DMS114 treated with DMSO at 0.1 percent for 48 hours (cell line): ENCODE data around the gene JMJD4.
A peak's percentile ranks its signal among the peaks of the same experiment; 100 is the strongest.

Experiments
- DNase-seq: peaks from one replicate; lab custom pipeline; 2025; ENCODE audit not compliant: unreplicated experiment; lab: John Stamatoyannopoulos, UW

Gene JMJD4, protein sequence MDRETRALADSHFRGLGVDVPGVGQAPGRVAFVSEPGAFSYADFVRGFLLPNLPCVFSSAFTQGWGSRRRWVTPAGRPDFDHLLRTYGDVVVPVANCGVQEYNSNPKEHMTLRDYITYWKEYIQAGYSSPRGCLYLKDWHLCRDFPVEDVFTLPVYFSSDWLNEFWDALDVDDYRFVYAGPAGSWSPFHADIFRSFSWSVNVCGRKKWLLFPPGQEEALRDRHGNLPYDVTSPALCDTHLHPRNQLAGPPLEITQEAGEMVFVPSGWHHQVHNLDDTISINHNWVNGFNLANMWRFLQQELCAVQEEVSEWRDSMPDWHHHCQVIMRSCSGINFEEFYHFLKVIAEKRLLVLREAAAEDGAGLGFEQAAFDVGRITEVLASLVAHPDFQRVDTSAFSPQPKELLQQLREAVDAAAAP

DNA sequence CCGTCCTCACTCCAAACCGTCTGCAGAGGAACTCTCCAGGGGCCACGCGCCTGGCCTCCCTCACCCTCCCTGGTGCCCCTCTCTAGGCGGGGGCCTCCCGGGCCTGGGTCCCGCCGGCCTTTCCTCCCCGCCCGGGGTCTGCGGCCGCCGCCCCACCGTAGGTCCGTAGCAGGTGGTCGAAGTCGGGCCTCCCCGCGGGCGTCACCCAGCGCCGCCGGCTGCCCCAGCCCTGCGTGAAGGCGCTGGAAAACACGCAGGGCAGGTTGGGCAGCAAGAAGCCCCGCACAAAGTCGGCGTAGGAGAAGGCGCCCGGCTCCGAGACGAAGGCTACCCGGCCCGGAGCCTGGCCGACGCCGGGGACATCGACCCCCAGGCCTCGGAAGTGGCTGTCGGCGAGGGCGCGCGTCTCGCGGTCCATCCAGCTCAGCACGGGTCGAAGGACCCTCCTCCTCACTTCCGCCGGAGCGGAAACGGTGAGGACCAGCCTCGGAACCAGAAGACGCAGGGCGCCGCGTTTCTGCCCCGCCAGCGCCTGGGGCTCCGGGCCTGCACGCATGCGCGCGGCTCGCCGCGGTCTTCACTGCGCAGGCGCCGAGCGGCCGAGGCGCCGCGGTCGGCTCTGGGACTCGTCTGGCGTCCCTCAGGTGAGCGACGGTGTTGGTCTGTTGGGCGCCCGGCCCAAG, at the start of gene JMJD4, which contains the start of gene SNAP47:
TSS of gene JMJD4 (minus strand) at position 447 of the 683 bp plus-strand sequence. CDS start at position 418, 29 bp downstream.
TSS of gene SNAP47 (plus strand) at position 580 of the 683 bp plus-strand sequence. CDS start 12,302 bp downstream, outside the sequence.
- DNase-seq = peak; percentile 73

DNA sequence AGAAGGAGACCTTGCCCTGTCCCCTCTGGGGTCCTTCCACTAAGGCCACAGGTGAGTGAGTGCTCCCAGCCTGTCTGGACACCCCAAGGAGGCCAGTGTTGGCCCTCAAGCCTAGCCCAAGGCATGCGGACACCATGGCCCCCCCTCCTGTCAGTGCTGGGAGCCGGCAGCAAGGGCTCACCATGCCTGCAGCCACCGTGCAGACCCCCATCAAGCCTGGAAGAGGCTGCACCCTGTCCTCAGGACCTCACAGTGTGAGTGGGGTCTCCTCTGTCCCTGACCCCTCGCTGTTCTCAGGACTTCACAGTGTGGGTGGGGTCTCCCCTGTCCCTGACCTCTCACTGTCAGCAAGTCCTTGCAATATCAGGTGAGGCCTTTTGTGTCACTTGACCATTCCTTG, 47.1 kb upstream of the JMJD4 start:
- no peak for DNase-seq

DNA sequence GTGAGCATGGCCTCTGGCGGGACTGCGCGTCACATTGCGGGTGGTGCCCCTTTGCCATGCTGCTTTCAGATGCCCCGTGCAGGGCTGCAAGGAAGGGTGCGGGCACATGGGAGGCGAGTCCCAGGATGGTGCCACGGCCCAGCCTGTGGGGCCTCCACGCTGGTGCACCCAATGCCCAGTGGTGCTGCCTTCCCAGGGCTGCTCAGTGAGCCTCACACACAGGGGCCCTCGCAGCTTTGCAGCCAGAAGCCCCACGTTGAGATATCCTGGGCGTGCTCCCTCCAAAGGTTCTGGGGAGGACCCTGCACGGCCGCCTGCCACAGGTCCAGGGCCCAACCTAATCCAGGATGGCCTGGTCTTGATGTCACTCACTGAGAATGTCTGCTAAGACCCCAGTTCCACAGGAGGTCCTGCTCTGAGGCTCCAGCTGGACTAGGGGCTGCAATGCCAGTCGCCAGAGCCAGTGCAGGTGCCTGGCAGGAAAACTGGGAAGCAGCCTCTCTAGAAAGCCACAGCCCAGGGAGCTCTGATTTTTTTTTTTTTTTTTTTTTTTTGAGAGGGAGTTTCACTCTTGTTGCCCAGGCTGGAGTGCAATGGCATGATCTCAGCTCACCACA, 46.3 kb upstream of the JMJD4 start:
- DNase-seq = no peak

DNA sequence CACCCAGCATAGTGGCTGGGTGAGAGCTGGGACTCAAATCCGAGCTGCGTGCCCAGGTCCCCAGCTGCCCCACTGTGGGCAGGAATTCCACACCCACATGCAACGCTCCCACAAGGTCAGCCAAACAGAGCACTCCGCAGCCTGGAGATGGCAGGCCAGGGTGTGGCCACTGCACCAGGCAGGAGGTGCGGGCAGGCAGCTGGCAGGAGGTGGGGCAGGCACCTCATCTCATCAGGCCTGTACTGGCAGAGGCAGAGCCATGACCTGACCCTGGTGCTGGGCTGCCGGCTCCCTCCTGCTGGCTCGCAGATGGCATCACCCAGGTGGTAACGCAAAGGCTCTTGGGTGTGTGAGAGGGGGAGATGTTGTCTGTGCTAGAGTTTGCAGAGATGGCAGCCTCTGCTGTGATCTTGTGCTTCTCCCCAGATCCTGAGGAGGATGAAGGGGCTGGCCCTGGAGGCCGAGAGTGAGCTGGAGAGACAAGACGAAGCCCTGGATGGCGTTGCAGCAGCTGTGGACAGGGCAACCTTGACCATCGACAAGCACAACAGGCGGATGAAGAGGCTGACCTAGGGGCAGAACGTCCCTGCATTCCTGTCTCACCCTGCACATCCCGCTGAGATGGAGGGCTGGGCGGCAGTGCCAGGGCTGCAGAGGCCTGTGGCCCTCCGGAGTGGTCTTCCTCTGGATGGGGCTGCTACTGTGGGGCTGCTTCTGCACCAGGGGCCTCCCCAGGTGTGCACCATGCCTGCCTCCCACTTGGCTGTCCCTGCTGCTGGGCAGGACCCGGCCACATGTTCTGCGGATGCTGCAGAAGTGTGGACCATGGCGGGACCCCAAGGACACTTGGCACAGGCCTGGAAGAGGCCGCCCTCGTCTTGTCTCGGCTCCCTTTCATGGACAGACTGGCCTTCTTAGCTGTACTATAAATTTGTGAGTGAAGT, 45.3 kb upstream of the JMJD4 start:
- no peak for DNase-seq

DNA sequence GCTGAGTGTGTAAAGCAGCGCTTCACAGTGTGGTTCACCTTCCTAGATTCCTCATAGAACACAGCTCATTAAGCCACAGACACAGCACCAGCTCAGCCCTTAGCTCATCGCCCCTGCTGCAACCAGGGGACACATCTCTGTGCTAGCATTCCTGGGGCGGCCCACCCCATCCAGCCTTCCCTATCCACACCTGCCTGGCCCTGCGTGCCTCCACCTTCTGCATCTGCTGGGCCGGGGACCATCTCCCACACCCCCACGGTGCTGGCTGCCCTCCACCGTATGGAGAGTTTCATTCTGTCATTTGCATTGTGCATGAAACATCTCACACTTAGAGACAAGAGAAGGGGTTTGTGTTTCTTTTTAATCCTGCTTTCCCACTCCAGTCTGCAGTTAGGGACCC, 44.6 kb upstream of the JMJD4 start:
- no peak for DNase-seq

DNA sequence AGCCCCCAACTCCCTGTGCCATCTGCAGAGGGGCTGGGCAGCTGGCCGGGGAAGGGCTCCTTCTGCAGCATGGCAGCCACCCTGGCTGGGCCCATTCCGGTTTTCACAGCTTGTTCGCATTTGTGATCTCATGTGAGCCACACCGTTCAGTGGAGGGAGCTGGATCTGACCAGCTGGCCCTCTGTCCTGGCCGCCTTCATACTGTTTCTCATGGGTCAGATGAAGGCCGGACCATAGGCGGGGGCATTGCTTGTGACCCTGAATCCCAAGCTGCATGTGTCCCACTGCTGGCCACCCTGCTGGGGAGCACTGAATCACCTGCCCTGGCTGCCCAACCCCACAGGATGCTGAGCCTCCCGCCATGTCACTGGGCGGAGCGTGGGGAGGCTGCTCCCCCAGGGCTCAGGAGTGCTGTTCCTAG, 43.9 kb upstream of the JMJD4 start:
- DNase-seq = no peak

DNA sequence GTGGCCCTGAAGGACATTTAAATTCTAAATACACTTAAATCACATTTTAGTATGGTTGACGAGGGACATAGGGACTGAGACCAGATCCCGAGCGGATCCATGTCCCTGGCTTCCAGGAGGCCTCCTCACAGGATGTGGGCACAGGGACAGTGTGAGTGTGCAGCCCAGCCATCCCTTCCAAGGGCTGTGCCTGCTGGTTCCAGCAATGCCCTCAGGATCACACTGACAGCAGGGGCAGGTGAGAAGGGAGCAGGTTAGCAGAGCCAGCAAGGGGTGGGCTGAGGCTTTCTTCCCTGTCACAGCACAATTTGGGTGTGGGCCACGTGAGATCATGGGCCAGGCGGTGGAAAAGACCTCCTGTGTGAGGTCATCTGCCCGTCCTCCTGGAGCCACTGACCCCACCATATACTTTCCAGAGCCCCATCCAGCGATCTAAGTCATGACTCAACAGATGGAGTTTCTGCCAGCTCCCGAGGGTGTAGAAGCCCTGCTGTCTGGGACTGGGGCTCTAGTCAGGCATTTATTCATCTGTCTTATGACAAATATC, 43.4 kb upstream of the JMJD4 start:
- DNase-seq = no peak

DNA sequence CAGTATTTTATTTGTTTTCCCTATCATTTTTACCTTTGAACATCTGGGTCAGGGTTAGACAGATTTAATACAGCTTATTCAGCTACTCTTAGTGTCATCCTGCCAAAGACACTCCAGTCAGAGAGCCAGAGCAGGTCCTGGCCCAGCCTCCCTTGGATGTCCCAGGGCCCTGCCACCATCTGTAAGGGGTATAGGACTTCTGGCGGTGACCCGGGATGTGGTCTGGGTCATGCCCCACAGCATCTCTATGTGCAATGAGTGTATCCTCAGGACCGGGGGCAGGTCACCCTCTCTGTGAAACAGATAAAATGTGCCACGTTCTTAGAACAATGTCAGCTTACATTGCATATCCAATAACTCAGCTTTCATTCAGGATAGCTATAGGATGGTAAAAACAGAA, 42.5 kb upstream of the JMJD4 start:
- DNase-seq = no peak

DNA sequence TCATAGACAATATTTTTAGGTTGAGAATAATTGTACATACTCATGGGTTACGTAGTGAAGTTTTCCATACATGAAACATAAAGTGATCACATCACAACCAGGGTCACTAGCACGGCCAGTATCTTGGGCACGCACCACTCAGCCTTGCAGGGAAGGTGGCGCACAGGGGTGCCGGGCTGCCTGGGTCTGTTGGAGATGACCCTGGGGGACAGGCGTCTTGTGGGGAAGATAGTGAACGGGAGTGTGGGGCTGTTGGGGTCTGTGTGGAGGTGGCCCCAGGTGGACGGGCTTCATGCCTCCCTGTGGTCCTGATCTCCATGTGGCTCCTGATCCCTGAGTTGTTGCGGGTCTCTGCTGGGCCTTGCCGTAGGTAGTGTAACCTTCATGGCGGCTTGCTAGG, 42.1 kb upstream of the JMJD4 start:
- no peak for DNase-seq

DNA sequence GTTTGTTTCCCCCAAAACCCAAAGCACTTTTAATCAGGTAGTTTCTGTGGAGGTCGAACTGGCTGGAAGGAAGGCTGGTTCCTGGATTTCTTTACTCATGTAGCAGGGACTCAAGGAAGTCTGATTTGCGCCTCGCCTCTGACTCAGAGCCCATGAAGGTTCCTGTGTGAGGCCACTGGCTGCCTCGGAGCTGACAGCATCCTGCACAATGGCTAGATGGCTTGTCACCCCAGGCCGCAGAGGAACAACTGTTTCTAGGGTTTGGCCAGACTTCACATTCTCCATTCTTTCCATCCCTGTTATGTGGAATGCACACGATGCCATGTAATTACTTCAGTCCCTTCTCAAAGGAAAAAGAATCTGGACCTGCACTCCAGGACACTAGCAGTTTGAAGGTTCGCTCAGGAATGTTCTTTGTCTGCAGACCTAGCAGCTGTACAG, 41.2 kb upstream of the JMJD4 start:
- no peak for DNase-seq

DNA sequence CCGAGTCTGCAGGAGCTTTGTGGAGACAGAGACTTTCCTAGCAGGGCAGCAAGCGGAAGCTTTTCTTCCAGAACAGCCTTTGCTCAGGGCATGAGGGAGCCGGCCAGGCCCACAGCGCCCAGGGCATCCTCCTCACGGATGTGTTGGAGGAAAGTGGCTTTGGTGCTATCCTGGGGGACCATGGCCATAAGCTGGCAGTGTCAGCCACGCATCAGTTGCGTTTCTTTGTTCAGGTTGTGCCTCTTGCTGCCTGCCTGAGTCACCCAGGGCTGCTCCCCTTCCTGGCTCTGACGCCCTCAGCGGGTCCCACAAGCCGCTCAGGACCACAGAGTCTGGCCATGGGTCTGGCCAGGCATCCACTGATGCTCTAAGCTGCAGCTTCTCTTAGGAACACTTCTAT, 40.7 kb upstream of the JMJD4 start:
- no peak for DNase-seq

DNA sequence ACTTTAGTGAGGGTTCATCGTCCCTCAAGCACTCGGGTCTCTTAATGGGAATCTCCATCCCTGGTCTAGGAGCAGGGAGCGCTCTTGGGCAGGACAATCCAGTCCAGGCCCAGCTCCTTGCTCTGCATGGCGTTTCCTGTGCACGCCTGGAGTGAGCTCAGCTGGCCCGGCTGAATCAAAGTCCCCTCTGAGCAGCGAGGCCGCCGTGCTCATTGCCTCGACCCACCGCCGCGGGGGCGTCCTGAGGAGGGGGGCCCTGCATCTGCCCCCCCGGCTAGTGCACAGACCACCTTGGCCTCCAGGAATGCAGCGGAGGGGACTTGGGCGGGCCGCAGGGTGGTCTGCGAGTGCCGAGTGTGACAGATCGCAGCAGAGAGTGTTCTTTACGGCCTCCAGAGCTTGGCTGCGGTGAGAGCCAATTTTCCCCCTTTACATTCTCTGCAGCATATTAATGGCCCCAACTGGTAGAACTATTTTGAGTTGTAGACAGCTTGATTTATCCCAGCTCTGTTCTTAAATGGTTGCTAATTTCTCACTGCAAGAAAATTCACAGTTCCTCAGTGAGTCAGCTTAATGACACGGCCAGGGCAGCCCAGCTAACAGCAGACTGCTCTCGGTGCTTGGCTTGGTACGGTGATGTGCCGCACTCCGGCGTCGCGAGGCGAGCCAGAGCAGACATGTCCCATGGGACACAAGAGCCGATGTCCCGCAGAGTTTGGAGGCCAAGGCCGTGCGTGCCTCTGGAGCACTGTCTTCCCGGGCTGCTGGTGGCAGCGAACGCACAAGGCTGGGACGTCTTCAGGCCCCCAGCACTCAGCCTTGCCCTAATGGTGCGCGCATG, 39.9 kb upstream of the JMJD4 start:
- no peak for DNase-seq

DNA sequence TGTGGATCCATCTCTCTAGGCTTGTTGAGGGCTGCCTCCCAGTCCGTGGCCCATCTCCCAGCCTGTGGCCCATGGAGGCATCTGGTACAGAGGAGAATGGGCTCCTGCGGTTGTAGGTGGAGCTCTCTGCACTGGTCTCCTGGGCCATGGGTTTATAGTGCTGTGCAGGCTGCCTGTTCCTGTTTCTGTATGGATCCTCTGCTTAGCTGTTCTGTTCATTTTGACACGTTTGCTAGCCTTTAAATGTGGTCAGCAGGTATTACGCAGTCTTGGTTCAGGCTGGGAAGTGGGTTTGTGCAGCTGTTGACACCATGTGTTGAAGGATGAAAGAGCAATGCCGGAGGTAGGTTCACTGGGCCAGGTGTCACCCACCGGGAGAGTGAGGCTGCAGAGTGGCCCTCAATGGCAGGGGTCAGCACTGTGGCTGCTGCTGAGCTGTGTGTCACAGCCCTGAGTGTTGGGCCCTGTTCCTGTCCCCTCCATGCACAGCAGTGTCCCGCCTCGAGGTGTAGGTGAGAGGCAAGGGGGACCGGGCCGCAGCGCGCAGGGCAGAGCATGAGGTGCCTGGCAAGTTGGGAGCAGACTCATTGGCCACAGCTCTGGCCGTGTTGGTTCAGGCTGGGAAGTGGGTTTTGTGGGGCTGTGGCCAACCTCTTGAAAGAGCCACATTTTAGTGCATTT, 39.1 kb upstream of the JMJD4 start:
- no peak for DNase-seq

DNA sequence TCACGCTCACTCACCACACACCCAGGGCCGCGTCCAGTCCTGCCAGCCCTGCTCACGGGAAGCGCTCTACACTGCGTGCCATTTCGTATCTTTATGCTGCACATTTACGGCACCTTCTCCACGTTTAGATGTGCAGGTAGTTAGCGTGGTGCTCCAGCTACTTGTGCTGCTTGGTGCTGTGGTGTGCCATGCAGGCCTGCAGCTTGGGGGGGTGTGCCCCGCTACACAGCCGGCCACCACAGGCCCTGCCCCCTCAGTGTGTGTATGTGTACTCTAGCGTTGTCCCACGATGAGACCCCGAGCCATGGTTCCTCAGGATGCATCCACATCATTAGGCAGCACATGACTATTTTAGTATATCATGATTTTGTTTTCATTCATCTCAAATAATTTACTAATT, 38.5 kb upstream of the JMJD4 start:
- no peak for DNase-seq

DNA sequence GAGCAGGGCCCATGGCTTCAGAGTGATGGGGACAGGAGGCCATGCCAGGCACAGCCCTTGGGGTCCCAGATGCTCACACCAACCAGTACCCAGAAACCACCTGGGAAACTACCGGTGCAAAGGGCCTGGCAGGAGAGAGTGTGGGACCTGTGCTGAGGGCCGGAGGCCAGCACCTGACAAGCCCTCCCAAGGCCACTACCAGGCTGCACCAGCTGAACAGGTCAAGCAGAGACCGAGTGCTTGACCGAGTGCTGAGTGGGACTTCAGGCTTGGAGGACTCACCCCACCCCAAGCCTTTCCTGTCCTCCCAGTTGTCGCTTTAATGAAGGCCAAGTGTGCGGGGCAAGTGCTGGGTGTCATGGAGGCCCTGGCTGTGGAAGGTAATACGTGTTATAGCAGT, 36.7 kb upstream of the JMJD4 start:
- DNase-seq = no peak

DNA sequence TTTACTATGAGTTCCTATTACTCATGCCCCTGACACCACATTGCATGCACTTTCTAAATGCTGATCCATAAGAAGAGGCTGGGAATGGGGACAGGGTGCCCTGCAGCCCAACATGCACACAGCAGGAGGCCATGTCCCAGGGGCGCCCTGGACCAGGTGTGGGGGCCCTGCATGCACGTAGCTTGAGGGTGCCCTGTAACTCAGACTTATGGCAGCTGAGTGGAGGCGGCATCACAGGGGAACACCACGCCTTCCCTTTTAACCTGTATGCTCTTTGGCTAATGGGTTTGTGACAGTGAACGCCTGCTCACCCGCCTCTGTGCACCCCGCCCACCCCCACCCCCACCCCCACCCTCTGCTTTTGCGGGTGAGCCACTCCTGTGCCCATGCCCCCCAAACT, 36.2 kb upstream of the JMJD4 start:
- no peak for DNase-seq

DNA sequence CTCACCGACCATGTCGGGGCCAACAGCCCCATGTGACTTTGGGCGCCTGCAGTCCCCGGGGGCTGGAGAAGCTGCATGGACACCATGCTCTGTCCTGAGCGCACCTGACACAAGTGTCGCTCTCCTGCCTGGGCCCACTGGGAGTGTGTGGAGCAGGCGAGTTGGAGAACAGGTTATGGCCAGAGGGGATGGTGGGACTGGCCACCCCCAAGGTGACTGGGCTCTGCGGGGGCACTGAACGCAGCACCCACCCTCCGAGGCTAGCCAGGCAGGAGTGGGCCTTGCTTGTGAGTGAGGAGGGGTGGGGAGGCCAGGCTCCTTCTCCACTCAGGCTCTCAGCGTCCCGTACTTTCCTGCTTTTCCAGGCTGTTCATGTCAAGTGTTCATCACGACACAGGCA, 35.7 kb upstream of the JMJD4 start:
- DNase-seq = no peak

DNA sequence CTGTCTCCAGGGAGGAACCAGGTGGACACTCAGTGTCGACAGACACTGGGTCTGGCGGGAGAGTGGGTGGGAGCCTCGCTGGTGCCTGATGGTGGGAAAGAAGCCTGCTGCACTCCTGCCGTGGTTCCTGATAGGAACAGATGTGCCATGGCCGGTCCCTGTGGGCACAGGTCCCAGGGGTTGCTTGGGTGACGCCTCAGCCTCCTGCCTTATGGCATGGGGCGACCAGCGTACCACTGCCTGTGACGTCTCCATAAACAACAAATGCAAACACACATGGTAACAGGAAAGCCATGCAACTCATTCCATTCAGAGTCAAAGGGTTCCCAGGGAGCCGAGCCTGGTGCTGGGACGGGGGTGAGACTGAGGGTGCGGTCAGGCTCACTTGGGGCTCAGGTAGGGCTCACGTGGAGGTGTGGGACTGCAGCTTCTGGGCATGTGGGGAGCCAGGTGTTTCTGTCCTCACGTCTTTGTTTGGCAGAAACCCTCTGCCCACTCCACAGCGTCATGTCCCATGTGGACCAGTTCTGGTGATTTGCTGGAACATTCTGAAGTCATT, 34.9 kb upstream of the JMJD4 start:
- no peak for DNase-seq
